HG03159 (cell line): ENCODE results near the gene KRTAP16-1.
"Not testable (repeated sequence)": the region's sequence is repeated elsewhere in the genome, so short reads cannot be mapped to it uniquely, and the experiment has no call there.

ENCODE experiments used
- ATAC-seq: cut with Tn5 transposase; IDR thresholded peaks from one replicate; pipeline ENCODE4 v1.9.1; 2021; ENCODE audit warnings: mild to moderate bottlenecking, moderate library complexity; ENCODE audit not compliant: unreplicated experiment

Gene KRTAP16-1

DNA sequence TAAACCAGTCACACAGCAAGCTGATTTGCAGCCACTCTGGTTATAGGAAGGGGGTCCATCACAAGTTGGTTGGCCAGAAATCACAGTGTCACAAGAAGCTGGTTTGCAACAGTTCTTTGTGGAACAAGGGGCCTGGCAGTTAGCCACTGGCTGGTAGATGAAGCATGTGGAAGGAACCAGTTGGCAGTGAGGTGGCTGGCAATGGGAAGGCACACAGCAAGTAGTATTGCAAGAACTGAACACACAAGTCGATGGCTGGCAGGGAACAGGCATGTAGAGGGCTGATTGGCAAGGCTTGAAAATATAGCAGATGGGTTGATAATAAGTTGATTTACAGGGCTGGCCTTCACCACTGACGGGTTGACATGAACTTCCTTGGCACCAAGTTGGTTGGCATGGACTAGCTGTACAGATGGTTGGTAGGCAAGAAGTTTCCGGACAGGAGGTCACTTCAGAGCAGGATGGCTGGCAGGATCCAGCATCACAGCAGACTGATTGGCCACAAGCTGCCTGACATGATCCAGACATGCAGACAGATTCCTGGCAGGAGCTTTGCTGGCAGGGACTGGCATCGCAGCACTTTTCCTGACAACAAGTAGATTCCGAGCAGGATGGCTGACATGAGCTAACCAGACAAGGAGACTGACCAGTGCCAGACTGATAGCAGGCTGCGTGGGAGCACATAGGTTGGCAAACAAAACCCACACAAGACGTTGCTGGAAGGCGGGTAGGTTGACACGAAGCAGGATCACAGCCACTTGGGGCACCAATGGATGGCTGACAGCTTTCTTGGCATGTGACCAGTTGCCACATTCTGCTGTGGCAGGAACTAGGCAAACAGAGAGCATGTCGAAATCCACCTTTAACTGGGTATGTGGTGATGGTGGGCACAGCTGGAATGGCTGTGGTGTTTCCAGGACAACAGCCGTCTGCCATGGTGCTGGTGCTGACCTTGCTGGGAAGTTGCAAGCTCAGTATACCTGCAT lies 6.9 kb downstream of the KRTAP16-1 start, which contains the start of gene KRTAP29-1:
Gene KRTAP29-1, minus strand, starts transcription at position 936 of the 986 bp plus-strand sequence. Its CDS starts 0 bp downstream, at position 936.
- no peak for ATAC-seq

DNA sequence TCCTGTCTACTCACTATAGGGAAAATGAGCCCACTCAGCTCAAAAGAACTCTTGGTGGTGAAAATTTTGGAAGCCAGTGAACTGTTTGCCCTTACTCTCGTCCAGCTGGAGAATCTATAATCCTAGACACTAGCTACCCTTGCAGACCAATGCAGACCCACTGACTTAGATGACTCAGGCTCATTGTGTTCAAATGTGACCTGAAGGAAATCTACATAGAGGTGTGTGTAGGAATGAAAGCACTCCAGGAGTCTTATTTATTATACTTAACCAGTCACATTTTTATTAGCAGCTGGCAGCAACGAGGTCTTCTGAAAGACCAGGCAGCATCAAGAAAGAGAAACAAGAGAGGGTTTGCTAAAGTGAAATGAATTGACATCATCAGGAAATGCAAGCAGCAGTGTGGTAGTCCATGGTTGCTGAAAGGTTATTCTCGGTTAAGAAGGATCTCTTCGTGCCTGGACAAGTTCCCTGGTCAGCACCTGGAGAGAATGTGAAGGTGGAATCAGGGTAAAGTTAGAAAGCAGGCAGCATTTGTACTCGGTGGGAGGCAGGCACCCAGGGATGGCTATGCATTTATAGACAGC lies 7.8 kb downstream of the KRTAP16-1 start:
- no peak for ATAC-seq

DNA sequence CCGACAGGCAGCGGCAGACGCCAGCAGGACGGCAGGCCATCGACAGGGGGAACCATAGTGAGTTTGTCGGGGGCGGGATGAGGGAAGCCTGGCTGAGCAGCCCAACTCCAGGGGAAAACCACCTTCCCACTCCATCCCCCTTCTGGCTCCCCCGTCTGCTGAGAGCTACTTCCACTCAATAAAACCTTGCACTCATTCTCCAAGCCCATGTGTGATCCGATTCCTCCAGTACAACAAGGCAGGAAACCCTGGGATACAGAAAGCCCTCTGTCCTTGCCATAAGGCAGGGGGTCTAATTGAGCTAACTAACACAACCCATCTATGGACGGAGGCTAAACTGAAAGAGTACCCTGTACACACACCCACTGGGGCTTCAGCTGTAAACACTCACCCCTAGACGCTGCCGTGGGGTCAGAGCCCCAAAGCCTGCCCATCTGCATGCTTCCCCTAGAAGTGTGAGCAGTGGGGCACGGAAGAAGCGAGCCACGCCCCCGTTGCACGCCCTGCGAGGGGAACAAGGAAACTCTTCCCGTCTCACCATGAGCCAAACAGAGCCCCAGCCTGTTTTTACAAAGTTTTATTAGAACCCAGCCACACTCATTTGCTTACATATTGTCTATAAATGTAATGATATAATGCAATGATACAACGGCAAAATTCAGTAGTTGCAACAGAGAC lies 10.5 kb downstream of the KRTAP16-1 start:
- ATAC-seq: no peak

DNA sequence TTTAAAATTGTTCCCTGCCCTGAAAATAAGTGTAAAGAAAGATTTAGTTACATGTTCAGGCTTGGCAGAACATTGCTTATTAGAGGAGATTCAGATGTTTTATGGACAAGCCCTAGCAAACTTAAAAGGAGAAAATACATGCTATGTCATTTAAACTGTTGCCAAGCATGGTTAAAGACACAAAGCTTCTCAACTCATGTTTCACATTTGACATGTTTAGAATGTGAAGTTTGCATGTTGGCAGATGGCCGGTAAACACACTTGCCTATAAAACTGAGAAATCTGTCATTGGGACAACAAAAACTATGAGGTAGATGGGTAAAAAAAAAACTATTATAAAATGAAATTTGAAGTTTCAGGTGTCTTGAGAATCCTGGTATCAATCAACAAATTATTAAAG lies 12.3 kb downstream of the KRTAP16-1 start:
- ATAC-seq: no peak

DNA sequence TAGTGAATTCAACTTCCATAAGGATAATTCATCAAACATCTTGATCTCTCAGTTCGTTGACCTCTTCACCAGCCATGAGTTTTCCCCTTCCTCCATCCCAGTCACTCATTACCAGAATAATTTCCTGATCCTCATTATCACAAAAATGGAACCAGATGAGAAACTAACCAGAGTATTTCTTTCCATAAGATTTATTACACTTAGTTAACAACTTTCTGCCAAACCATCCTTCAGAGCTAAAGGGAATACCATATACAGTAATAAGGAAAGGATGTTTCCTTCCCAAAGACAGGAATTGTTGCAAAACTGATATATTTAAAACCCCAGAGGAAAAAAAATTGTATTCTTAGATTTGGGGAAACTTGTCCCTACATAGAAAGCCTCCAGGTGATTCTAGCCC lies 15.1 kb downstream of the KRTAP16-1 start:
- ATAC-seq: no peak

DNA sequence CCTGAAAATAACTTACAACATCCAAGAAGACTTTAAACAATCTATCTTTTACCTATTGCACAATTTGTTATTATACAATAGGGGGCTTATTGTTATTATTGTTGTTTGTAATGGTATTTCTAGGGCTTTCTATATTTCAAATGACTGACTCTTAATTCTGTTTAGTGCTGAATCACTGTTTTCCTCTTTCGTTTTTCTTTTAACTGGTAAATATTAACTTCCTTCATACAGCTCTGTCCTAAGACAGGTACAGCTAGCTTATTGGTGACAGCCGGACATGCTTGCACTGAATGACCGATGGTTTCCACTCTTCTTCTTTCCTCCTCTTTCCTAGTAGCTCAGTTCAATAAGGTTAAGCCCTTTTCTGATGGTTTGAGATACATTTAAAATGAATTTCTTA lies 22.1 kb downstream of the KRTAP16-1 start:
- ATAC-seq: no peak

DNA sequence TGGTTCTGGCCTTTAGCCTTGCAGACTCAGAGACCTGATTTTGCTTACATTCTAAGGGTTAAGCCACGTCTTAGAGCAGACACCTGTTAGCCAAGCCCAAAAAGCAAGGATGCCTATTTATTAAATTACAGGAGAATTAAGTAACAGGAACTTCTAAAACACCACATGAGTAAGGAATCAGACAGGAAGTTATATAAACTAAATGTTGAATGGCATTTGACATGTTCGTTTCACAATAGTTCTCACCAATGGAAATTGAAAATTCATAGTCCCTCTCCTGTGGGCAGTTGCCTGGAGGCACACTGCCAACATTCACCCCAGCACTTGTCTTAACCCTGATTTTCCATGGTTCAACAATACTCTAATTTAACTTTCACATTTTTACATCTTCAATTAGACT lies 24.6 kb downstream of the KRTAP16-1 start:
- ATAC-seq: no peak

DNA sequence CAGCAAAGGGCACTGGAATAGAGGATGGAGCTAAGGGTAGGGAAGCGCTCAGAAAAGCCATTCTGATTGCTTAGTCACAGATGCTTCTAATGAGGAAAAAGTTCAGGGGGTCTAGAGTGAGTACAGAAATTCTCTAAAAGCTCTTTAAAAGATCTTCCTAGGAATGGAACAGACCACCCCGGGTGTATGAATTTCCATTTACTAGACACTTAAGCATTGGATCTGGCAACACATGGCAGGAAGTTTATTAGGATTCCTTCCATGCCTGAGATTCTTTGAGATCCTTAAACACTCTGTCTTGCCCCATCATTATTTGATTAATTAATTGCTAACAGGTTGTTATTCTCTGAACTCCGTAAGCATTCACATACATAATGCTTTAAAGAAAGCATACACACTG lies 25.1 kb downstream of the KRTAP16-1 start:
- no peak for ATAC-seq

DNA sequence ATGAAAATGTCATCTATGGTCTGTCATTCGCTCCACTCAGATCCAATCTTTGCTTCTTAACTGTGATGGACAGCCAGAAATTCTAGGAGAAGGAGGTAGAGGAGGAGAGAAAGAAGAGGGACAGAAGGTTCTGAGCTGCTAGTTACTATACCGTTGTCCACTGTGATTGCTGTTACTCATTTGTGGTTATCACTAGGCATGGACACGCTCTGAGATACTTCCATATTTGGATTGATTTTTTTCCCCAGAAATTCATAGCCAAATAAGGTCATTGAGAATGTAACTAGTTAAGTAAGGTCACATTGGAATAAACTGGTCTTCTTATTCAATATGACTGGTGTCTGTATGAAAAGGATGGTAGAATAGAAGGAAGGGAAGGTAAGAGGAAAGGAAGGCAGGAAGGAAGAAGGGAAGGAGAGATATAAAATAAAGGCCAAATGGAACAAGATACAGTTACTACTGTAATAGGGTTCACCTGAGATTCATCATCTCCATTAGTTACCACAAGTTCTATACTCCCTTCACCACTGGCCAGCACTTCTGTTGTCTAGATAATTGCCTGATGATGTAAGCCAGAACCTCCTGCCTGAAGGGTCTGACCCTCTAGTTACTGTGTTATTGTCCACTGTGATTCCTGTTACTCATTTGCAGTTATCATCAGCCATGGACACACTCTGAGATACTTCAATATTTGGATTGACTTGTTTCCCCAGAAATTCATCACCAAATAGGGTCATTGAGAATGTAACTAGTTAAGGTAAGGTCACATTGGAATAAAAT lies 30.7 kb downstream of the KRTAP16-1 start:
- no peak for ATAC-seq

DNA sequence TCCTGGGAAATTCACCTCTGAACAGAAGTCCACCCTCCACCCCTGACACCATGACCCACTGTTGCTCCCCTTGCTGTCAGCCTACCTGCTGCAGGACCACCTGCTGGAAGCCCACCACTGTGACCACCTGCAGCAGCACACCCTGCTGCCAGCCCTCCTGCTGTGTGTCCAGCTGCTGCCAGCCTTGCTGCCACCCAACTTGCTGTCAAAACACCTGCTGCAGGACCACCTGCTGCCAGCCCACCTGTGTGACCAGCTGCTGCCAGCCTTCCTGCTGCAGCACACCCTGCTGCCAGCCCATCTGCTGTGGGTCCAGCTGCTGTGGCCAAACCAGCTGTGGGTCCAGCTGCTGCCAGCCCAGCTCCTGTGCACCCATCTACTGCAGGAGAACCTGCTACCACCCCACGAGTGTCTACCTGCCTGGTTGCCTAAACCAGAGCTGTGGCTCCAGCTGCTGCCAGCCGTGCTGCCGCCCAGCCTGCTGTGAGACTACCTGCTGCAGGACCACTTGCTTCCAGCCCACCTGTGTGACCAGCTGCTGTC lies 33.4 kb downstream of the KRTAP16-1 start, which contains the start of gene KRTAP9-7:
Gene KRTAP9-7, plus strand, starts transcription at position 51 of the 543 bp plus-strand sequence. Its CDS starts 0 bp downstream, at position 51.
- ATAC-seq: not testable (repeated sequence)

DNA sequence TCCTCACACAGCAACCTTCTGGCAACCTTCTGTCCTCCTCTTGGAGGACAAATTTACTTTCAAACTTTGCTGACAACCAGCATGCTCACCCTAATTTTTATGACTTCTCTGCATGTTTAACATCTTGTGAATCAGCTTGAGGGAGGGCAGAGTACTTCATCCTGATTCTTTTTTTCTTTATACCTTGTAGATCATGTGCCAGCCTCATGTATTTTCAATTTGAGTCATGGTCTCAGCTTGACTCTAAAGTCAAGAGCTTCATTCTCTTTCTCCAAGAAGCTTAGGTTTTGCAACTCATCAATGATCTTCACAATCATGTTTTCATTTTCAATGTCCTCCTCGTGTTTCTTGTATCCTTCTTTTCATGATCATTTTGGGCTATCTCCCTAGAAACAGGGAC lies 37.3 kb downstream of the KRTAP16-1 start:
- ATAC-seq: no peak

DNA sequence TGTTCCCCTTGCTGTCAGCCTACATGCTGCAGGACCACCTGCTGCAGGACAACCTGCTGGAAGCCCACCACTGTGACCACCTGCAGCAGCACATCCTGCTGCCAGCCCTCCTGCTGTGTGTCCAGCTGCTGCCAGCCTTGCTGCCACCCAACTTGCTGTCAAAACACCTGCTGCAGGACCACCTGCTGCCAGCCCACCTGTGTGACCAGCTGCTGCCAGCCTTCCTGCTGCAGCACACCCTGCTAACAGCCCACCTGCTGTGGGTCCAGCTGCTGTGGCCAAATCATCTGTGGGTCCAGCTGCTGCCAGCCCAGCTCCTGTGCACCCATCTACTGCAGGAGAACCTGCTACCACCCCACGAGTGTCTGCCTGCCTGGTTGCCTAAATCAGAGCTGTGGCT lies 37.8 kb downstream of the KRTAP16-1 start:
- ATAC-seq: not testable (repeated sequence)

DNA sequence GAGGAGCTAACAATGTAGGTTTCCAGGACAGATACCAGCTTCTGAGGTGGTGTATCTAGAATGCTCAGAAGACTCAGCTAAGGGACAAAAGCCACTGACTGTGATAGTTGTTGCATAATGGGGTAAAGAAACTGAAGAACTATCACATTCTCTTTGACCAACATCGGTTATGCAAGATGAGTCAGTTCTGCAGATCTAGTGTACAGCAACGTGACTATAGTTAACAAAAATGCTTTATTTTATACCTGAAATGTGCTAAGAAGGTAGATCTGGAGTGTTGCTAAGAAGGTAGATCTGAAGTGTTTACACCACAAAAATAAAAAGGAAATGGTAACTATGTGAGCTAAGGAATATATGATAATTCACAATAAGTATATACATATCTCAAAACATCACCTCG lies 41.4 kb downstream of the KRTAP16-1 start:
- no peak for ATAC-seq

DNA sequence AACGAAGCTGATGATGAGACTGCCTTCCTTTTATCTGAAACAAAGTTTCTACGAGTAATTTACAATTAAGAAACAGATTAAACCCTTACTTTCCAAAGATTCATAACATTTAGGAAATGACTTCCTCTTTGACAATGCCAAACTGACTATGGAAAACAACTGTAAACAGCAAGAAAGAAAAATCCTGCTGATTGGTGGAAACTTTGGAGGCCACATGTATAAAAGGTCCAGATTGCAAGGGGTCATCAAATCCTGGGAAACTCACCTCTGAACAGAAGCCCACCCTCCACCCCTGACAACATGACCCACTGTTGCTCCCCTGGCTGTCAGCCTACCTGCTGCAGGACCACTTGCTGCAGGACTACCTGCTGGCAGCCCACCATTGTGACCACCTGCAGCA lies 44.0 kb downstream of the KRTAP16-1 start, which contains the start of gene KRTAP9-6:
Gene KRTAP9-6, plus strand, starts transcription at position 301 of the 400 bp plus-strand sequence. Its CDS starts 0 bp downstream, at position 301.
- ATAC-seq: no peak

DNA sequence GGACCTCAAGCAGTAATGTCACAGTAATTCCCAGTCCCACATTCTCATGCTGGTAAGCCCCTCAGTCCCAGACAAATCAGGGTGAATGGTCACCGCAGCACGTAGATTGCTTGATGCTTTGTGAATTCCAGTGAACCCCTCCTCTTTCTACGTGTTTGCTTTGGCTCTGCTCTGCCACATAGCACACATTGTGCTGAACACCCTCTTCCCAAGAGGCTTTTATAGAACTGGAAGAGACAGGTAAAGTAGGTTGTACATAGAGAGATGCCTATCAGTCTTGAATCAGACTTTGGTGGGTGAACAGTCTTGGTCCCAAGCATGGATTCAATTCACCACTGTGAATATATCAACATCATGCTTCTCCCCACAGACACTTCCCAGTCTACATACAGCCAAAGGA lies 44.5 kb downstream of the KRTAP16-1 start:
- ATAC-seq: no peak

DNA sequence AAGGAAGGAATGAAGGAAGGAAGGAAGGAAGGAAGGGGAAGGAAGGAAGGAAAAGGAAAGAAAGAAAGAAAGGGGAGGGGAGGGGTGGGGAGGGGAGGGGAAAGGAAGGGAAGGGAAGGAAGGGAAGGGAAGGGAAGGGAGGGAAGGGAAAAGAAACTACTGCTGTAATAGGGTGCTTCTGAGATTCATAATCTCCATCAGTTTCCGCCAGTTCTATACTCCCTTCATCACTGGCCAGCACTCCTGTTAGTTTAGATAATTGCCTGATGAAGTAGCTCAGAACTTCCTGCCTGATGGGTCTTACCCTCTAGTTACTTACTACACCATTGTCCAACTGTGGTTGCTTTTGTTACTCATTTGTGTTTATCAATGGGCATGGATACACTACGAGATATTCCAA lies 45.9 kb downstream of the KRTAP16-1 start:
- ATAC-seq: no peak

DNA sequence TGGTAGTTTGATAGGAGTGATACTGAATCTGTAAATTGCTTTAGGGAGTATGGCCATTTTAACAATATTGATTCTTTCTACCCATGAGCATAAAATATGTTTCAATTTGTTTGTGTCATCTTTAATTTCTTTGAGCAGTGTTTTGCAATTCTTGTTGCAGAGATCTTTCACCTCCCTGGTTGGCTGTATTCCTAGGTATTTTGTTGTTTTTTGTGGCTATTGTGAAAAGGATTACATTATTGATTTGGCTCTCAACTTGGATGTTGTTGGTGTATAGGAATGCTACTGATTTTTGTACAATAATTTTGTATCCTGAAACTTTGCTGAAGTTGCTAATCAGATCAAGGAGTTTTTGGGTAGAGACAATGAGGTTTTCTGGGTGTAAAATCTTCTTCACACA lies 50.7 kb downstream of the KRTAP16-1 start:
- no peak for ATAC-seq
